ENCODE results near the gene RNF26.
A peak's percentile ranks its signal among the peaks of the same experiment; 100 is the strongest.

RNF26 gene

GRCh38 chr11:119370486-119371046 is 36.2 kb downstream of the RNF26 start:
- Histone ChIP-seq H3K4me3 (ENCODE audit: low read depth in 1 of 2, low read length in 2 of 2) (no peak overlapping the region), H3K36me3 (ENCODE audit: control insufficient read depth in 1 of 2, insufficient read depth in 2 of 2, low read length in 2 of 2) (no peaks in the 10 kb centered on the region), H3K4me1 (ENCODE audit: control insufficient read depth in 1 of 2, insufficient read depth in 2 of 2, low read length in 2 of 2) (peaks cover 26 to 69% of the 10 kb centered on the region in 2 donors), H3K27ac (ENCODE audit: low read length) (no peak overlapping the region), H3K9me3 (ENCODE audit: control insufficient read depth in 1 of 2, low read length in 2 of 2) (no peaks in the 10 kb centered on the region), H3K27me3 (ENCODE audit: low read depth, low read length) (no peaks in the 10 kb centered on the region)

GRCh38 chr11:119371067-119371601 is 36.8 kb downstream of the RNF26 start:
- no peaks in the 10 kb centered on the region for H3K27me3 ChIP-seq (ENCODE audit: low read depth, low read length)
- H3K4me3 ChIP-seq (ENCODE audit: low read depth in 1 of 2, low read length in 2 of 2) = no peak overlapping the region
- no peaks in the 10 kb centered on the region for H3K36me3 ChIP-seq (ENCODE audit: control insufficient read depth in 1 of 2, insufficient read depth in 2 of 2, low read length in 2 of 2)
- H3K9me3 ChIP-seq (ENCODE audit: control insufficient read depth in 1 of 2, low read length in 2 of 2) = no peaks in the 10 kb centered on the region
- no peak overlapping the region for H3K27ac ChIP-seq (ENCODE audit: low read length)
- H3K4me1 ChIP-seq (ENCODE audit: control insufficient read depth in 1 of 2, insufficient read depth in 2 of 2, low read length in 2 of 2) = peaks cover 26 to 66% of the 10 kb centered on the region in 2 donors

GRCh38 chr11:119371778-119372182 is 37.5 kb downstream of the RNF26 start:
- no peak overlapping the region for H3K4me3 ChIP-seq (ENCODE audit: low read depth in 1 of 2, low read length in 2 of 2)
- no peaks in the 10 kb centered on the region for H3K36me3 ChIP-seq (ENCODE audit: control insufficient read depth in 1 of 2, insufficient read depth in 2 of 2, low read length in 2 of 2)
- no peaks in the 10 kb centered on the region for H3K27me3 ChIP-seq (ENCODE audit: low read depth, low read length)
- H3K4me1 ChIP-seq (ENCODE audit: control insufficient read depth in 1 of 2, insufficient read depth in 2 of 2, low read length in 2 of 2) = peaks cover 26 to 66% of the 10 kb centered on the region in 2 donors
- H3K9me3 ChIP-seq (ENCODE audit: control insufficient read depth in 1 of 2, low read length in 2 of 2) = no peaks in the 10 kb centered on the region
- H3K27ac ChIP-seq (ENCODE audit: low read length) = no peak overlapping the region

- Histone ChIP-seq H3K9me3 (ENCODE audit: control insufficient read depth in 1 of 2, low read length in 2 of 2) (no peaks in the 10 kb centered on the region), H3K36me3 (ENCODE audit: control insufficient read depth in 1 of 2, insufficient read depth in 2 of 2, low read length in 2 of 2) (no peaks in the 10 kb centered on the region), H3K27me3 (ENCODE audit: low read depth, low read length) (no peaks in the 10 kb centered on the region), H3K4me3 (ENCODE audit: low read depth in 1 of 2, low read length in 2 of 2) (no peak overlapping the region), H3K4me1 (ENCODE audit: control insufficient read depth in 1 of 2, insufficient read depth in 2 of 2, low read length in 2 of 2) (peaks cover 21 to 64% of the 10 kb centered on the region in 2 donors), H3K27ac (ENCODE audit: low read length) (no peak overlapping the region)
Measured at GRCh38 chr11:119372260-119373058, 38.1 kb downstream of the RNF26 start.

GRCh38 chr11:119373059-119373920 is 39.0 kb downstream of the RNF26 start:
- H3K9me3 ChIP-seq (ENCODE audit: control insufficient read depth in 1 of 2, low read length in 2 of 2) = no peaks in the 10 kb centered on the region
- no peak overlapping the region for H3K27ac ChIP-seq (ENCODE audit: low read length)
- no peaks in the 10 kb centered on the region for H3K27me3 ChIP-seq (ENCODE audit: low read depth, low read length)
- H3K4me3 ChIP-seq (ENCODE audit: low read depth in 1 of 2, low read length in 2 of 2) = no peak overlapping the region
- H3K4me1 ChIP-seq (ENCODE audit: control insufficient read depth in 1 of 2, insufficient read depth in 2 of 2, low read length in 2 of 2) = peaks cover 15 to 56% of the 10 kb centered on the region in 2 donors
- H3K36me3 ChIP-seq (ENCODE audit: control insufficient read depth in 1 of 2, insufficient read depth in 2 of 2, low read length in 2 of 2) = no peaks in the 10 kb centered on the region

GRCh38 chr11:119373921-119374631 is 39.7 kb downstream of the RNF26 start:
- H3K27ac ChIP-seq (ENCODE audit: low read length) = no peak overlapping the region
- H3K4me3 ChIP-seq (ENCODE audit: low read depth in 1 of 2, low read length in 2 of 2) = no peak overlapping the region
- no peaks in the 10 kb centered on the region for H3K36me3 ChIP-seq (ENCODE audit: control insufficient read depth in 1 of 2, insufficient read depth in 2 of 2, low read length in 2 of 2)
- no peaks in the 10 kb centered on the region for H3K27me3 ChIP-seq (ENCODE audit: low read depth, low read length)
- H3K4me1 ChIP-seq (ENCODE audit: control insufficient read depth in 1 of 2, insufficient read depth in 2 of 2, low read length in 2 of 2) = peaks cover 9 to 48% of the 10 kb centered on the region in 2 donors
- H3K9me3 ChIP-seq (ENCODE audit: control insufficient read depth in 1 of 2, low read length in 2 of 2) = no peaks in the 10 kb centered on the region

- H3K9me3 ChIP-seq (ENCODE audit: control insufficient read depth in 1 of 2, low read length in 2 of 2) = no peaks in the 10 kb centered on the region
- H3K36me3 ChIP-seq (ENCODE audit: control insufficient read depth in 1 of 2, insufficient read depth in 2 of 2, low read length in 2 of 2) = no peaks in the 10 kb centered on the region
- H3K4me1 ChIP-seq (ENCODE audit: control insufficient read depth in 1 of 2, insufficient read depth in 2 of 2, low read length in 2 of 2) = peaks cover 9 to 41% of the 10 kb centered on the region in 2 donors
- H3K4me3 ChIP-seq (ENCODE audit: low read depth in 1 of 2, low read length in 2 of 2) = no peak overlapping the region
- H3K27ac ChIP-seq (ENCODE audit: low read length) = peak overlapping the region; percentile 71
- no peaks in the 10 kb centered on the region for H3K27me3 ChIP-seq (ENCODE audit: low read depth, low read length)
Measured at GRCh38 chr11:119374632-119375336, 40.5 kb downstream of the RNF26 start.

- H3K27me3 ChIP-seq (ENCODE audit: low read depth, low read length) = no peaks in the 10 kb centered on the region
- H3K27ac ChIP-seq (ENCODE audit: low read length) = peak overlapping the region; percentile 71
- peak overlapping the region in 1 of 2 donors; percentile 6 for H3K4me3 ChIP-seq (ENCODE audit: low read depth in 1 of 2, low read length in 2 of 2)
- peaks cover 4 to 36% of the 10 kb centered on the region in 2 donors for H3K4me1 ChIP-seq (ENCODE audit: control insufficient read depth in 1 of 2, insufficient read depth in 2 of 2, low read length in 2 of 2)
- H3K36me3 ChIP-seq (ENCODE audit: control insufficient read depth in 1 of 2, insufficient read depth in 2 of 2, low read length in 2 of 2) = no peaks in the 10 kb centered on the region
- no peaks in the 10 kb centered on the region for H3K9me3 ChIP-seq (ENCODE audit: control insufficient read depth in 1 of 2, low read length in 2 of 2)
Measured at GRCh38 chr11:119375337-119376196, 41.2 kb downstream of the RNF26 start.

- Histone ChIP-seq H3K4me1 (ENCODE audit: control insufficient read depth in 1 of 2, insufficient read depth in 2 of 2, low read length in 2 of 2) (peaks cover 7 to 37% of the 10 kb centered on the region in 2 donors), H3K36me3 (ENCODE audit: control insufficient read depth in 1 of 2, insufficient read depth in 2 of 2, low read length in 2 of 2) (no peaks in the 10 kb centered on the region)
Measured at GRCh38 chr11:119376197-119376847, 42.0 kb downstream of the RNF26 start.

More at GRCh38 chr11:119376197-119376847, 42.0 kb downstream of the RNF26 start:
- Histone ChIP-seq H3K4me3 (ENCODE audit: low read depth in 1 of 2, low read length in 2 of 2) (peak overlapping the region in 1 of 2 donors; percentile 6), H3K27ac (ENCODE audit: low read length) (peak overlapping the region; percentile 19), H3K27me3 (ENCODE audit: low read depth, low read length) (no peaks in the 10 kb centered on the region), H3K9me3 (ENCODE audit: control insufficient read depth in 1 of 2, low read length in 2 of 2) (no peaks in the 10 kb centered on the region)

Measured in muscle layer of duodenum (tissue), 2 donors.